ENCODE results near the gene NOTCH2. TPM values are rescaled to one million over a fixed set of nuclear protein-coding genes. Genes with fewer than 3 reads are reported as not detected.

Gene NOTCH2
- total RNA-seq, 6 experiments from 2014 or later = 32.4 to 75.2 (median 49.0) TPM

DNA sequence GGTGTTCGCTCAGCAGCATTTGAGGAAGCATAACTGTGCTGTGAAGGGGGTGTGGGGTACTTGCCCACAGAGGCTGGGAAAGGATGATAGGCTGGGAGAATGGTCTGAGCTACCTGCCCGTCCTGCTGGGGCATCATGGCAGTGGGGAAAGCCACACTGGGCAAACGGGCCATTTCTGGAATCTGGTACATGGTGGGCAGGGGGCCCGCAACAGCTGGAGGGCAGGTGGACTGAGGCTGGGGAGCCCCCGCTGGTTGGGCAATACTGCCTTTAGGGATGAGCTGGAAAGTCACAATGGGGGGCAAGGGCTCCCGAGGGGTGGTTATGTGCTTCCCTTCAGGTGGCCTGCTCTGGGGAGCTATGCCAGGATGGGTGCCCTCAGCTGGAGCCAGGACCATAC, 153.9 kb downstream of the NOTCH2 start:
- Histone ChIP-seq H3K4me3 (no peak overlapping the region), H3K9me3 (no peaks in the 10 kb centered on the region), H3K4me1 (no peaks in the 10 kb centered on the region), H3K27ac (no peak overlapping the region), H3K36me3 (peaks cover 0 to 69% (median 46%) of the 10 kb centered on the region in 4 donors), H3K27me3 (no peaks in the 10 kb centered on the region)
- DNase-seq (no peak), ATAC-seq (peak in 1 of 4 donors; percentile 14)
- intact Hi-C loops (cut with DNase I) = no loop called here
- WGBS (ENCODE audit: insufficient coverage, low coverage, low lambda C conversion rate, missing lambda C conversion rate) = 100% methylated on average over 3 of the region's 6 CpGs
- no peak for TF ChIP-seq POLR2A (IDR thresholded peaks at IDR 0.05)
- TF ChIP-seq, protein P1, sequence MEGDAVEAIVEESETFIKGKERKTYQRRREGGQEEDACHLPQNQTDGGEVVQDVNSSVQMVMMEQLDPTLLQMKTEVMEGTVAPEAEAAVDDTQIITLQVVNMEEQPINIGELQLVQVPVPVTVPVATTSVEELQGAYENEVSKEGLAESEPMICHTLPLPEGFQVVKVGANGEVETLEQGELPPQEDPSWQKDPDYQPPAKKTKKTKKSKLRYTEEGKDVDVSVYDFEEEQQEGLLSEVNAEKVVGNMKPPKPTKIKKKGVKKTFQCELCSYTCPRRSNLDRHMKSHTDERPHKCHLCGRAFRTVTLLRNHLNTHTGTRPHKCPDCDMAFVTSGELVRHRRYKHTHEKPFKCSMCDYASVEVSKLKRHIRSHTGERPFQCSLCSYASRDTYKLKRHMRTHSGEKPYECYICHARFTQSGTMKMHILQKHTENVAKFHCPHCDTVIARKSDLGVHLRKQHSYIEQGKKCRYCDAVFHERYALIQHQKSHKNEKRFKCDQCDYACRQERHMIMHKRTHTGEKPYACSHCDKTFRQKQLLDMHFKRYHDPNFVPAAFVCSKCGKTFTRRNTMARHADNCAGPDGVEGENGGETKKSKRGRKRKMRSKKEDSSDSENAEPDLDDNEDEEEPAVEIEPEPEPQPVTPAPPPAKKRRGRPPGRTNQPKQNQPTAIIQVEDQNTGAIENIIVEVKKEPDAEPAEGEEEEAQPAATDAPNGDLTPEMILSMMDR (IDR thresholded peaks at IDR 0.05) = no peak

DNA sequence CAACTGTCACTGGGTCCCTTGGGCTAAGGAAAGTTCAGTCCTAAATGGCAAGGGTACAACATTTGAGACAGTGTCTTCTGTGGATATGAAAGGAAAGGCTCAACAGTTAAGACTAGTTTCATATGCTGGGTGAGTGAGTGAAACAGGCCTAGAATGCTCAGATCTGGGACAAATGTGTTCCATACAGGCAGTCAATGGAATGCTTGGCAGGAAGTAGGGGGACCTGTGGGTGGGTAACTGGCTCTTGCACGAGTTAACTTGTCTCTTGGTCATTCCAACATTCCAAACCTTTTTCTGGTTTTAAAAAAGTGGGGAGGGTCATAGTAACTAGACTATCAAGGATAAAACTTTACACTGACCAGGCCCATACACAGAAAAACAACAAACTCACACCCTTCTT, 155.4 kb downstream of the NOTCH2 start:
- no peak overlapping the region for H3K4me3 ChIP-seq
- no peaks in the 10 kb centered on the region for H3K4me1 ChIP-seq
- TF ChIP-seq, protein P1 (IDR thresholded peaks at IDR 0.05) = no peak
- no peak for TF ChIP-seq POLR2A (IDR thresholded peaks at IDR 0.05)
- H3K9me3 ChIP-seq = no peaks in the 10 kb centered on the region
- no peaks in the 10 kb centered on the region for H3K27me3 ChIP-seq
- ATAC-seq (no peak), DNase-seq (no peak)
- intact Hi-C loops (cut with DNase I) = no loop called here
- 56% methylated on average over 1 of the region's 1 CpG for WGBS (ENCODE audit: insufficient coverage, low coverage, low lambda C conversion rate, missing lambda C conversion rate)
- peaks cover 0 to 54% (median 39%) of the 10 kb centered on the region in 4 donors for H3K36me3 ChIP-seq
- H3K27ac ChIP-seq = no peak overlapping the region

DNA sequence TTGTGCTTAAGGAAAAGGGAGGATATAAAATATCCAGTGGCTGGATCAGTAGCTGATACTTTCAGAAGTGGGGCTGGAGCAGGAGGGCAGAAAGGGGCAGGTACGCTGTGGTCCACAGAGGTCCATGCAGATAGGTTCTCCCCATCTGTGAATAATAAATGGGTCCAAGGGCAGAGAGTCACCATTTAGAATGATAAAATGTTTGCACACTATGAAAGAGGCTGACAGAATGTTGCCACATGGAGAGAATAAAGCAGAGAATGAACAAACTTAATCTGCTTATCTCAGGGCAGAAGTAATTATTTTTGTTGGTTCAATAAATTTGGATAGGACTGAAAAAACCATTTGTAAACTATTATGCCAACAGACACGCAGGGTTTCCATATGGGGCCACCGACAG, 156.5 kb downstream of the NOTCH2 start:
- H3K4me3 ChIP-seq = no peak overlapping the region
- intact Hi-C loops (cut with DNase I) = no loop called here
- WGBS (ENCODE audit: insufficient coverage, low coverage, low lambda C conversion rate, missing lambda C conversion rate) = 87% methylated on average over 2 of the region's 3 CpGs
- H3K27me3 ChIP-seq = no peaks in the 10 kb centered on the region
- no peak for ATAC-seq
- H3K27ac ChIP-seq = no peak overlapping the region
- H3K9me3 ChIP-seq = no peaks in the 10 kb centered on the region
- no peaks in the 10 kb centered on the region for H3K4me1 ChIP-seq
- TF ChIP-seq, protein P1 (IDR thresholded peaks at IDR 0.05) = no peak
- no peak for TF ChIP-seq POLR2A (IDR thresholded peaks at IDR 0.05)
- DNase-seq = no peak
- H3K36me3 ChIP-seq = peaks cover 0 to 43% (median 33%) of the 10 kb centered on the region in 4 donors

DNA sequence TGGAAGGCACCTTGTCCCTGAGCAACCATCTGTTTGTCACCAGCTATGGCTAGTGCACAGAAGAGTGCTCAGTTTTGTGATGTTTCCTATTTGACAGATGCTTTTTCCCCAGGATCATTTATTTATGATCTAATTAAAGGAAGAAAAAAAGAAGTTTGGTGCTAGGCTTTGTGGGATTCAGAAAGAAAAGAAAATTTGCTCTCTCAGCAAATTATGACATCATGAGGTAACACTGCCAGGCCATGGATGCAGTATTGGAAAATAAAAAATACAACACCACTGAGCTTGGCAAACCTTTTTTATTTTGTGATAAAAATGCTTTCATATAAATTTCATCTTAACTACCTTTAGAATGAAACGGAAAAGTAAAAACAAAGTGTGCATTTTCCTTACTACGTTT, 157.7 kb downstream of the NOTCH2 start:
- Histone ChIP-seq H3K27ac (no peak overlapping the region), H3K4me1 (peaks cover 0 to 11% (median 0%) of the 10 kb centered on the region in 4 donors), H3K27me3 (no peaks in the 10 kb centered on the region), H3K36me3 (peaks cover 0 to 31% (median 25%) of the 10 kb centered on the region in 4 donors), H3K9me3 (no peaks in the 10 kb centered on the region), H3K4me3 (no peak overlapping the region)
- TF ChIP-seq, protein P1 (IDR thresholded peaks at IDR 0.05) = no peak
- intact Hi-C loops (cut with DNase I) = no loop called here
- ATAC-seq = no peak
- WGBS (ENCODE audit: insufficient coverage, low coverage, low lambda C conversion rate, missing lambda C conversion rate) = 91% methylated on average over 2 of the region's 2 CpGs
- DNase-seq = no peak

DNA sequence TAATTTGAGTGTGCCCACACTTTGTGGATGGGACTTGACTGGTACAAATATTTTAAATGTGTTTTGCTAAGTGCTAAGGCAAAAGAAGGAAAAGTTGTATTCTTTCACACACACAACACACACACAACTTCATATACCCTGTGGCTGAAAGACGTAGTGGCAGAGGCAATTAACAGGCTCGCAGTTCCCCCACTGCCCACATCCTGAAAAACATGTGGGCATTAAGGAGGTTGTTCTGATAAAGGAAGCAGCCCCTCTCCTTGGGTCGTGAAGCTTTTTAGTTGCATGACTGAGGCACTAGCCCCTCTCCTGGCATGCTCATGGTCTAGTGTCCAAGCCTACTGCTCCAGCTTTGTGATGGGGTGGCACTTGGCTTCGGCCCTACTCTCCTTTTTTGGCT, 158.8 kb downstream of the NOTCH2 start:
- Histone ChIP-seq H3K9me3 (no peaks in the 10 kb centered on the region), H3K4me1 (peaks cover 0 to 14% (median 0%) of the 10 kb centered on the region in 4 donors), H3K27me3 (no peaks in the 10 kb centered on the region), H3K4me3 (no peak overlapping the region), H3K27ac (no peak overlapping the region), H3K36me3 (peaks cover 0 to 20% (median 15%) of the 10 kb centered on the region in 4 donors)
- 69% methylated on average over 3 of the region's 4 CpGs for WGBS (ENCODE audit: insufficient coverage, low coverage, low lambda C conversion rate, missing lambda C conversion rate)
- intact Hi-C loops (cut with DNase I) = no loop called here
- ATAC-seq = no peak
- TF ChIP-seq POLR2A (IDR thresholded peaks at IDR 0.05) = no peak
- TF ChIP-seq, protein P1 (IDR thresholded peaks at IDR 0.05) = no peak
- no peak for DNase-seq

Data from right lobe of liver (tissue), 6 donors.